Endodermal cell (in vitro differentiated cells): ENCODE data around the gene PTPRN2. TPM values are rescaled to one million over a fixed set of nuclear protein-coding genes. Genes with fewer than 3 reads are reported as not detected.

ENCODE experiments used
- DNase-seq: peaks from one replicate; pipeline ENCODE4 v3.0.0-alpha.2; 2017
- H3K27ac ChIP-seq: 2 replicates; pipeline ENCODE4 v1.5.1; 2013; ENCODE audit warnings: mild to moderate bottlenecking, low read depth, low read length, moderate library complexity
- H3K27me3 ChIP-seq: 2 replicates; pipeline ENCODE4 v1.6.1; 2013; ENCODE audit warnings: mild to moderate bottlenecking, low read length, moderate library complexity; ENCODE audit not compliant: insufficient read depth, control insufficient read depth, poor library complexity, severe bottlenecking
- H3K36me3 ChIP-seq: 2 replicates; pipeline ENCODE4 v1.7.0; 2013; ENCODE audit warnings: mild to moderate bottlenecking, low read length, moderate library complexity; ENCODE audit not compliant: control insufficient read depth, insufficient read depth
- H3K4me1 ChIP-seq: one replicate; pipeline ENCODE4 v1.7.0; 2013; ENCODE audit warnings: low read length; ENCODE audit not compliant: control insufficient read depth, insufficient read depth
- H3K4me3 ChIP-seq: 2 replicates; pipeline ENCODE4 v1.5.1; 2013; ENCODE audit warnings: mild to moderate bottlenecking, low read length, moderate library complexity
- H3K9ac ChIP-seq: 2 replicates; pipeline ENCODE4 v1.6.1; 2013; ENCODE audit warnings: mild to moderate bottlenecking, low read length, moderate library complexity; ENCODE audit not compliant: poor library complexity, severe bottlenecking; ENCODE audit errors: extremely low read depth
- H3K9me3 ChIP-seq: 2 replicates; pipeline ENCODE4 v1.6.1; 2013; ENCODE audit warnings: mild to moderate bottlenecking, low read length, moderate library complexity; ENCODE audit not compliant: control insufficient read depth
- H3K27ac Mint-ChIP-seq: 2 replicates; pipeline ENCODE4 v1.8.0; 2020; ENCODE audit warnings: mixed read lengths
- H3K27me3 Mint-ChIP-seq: 2 replicates; pipeline ENCODE4 v1.8.0; 2021; ENCODE audit warnings: mild to moderate bottlenecking, mixed read lengths; ENCODE audit not compliant: insufficient read depth
- H3K36me3 Mint-ChIP-seq: 2 replicates; pipeline ENCODE4 v1.8.0; 2020; ENCODE audit warnings: low read depth, mixed read lengths
- H3K4me1 Mint-ChIP-seq: 2 replicates; pipeline ENCODE4 v1.8.0; 2020; ENCODE audit warnings: mixed read lengths
- H3K4me3 Mint-ChIP-seq: 2 replicates; pipeline ENCODE4 v1.8.0; 2020; ENCODE audit warnings: mild to moderate bottlenecking, moderate library complexity, mixed read lengths
- H3K9me3 Mint-ChIP-seq: 2 replicates; pipeline ENCODE4 v1.8.0; 2020; ENCODE audit warnings: mild to moderate bottlenecking, mixed read lengths
- WGBS, 2 experiments: methylation state at CpG; one replicate each; pipeline versions ENCODE4 v1.1.5 to v1.1.7; 2013; ENCODE audit warnings: missing lambda C conversion rate in 2 of 2, mixed read lengths in 1 of 2; ENCODE audit not compliant: insufficient coverage in 1 of 2, insufficient read length in 1 of 2; 5-methylcytosine and 5-hydroxymethylcytosine counted together
- total RNA-seq, 2 donors: library from RNA; stranded (reverse); fragmentation: NEBNext Ultra II Directional in 1 of 2; extraction: Animal tissue kit (Norgen Biotek cat#: 25700) in 1 of 2; gene quantifications; 2 replicates in 1 of 2; 3 replicates in 1 of 2; pipeline ENCODE4 v1.2.1, GENCODE V29; 2021
- TF ChIP-seq, protein P1 (sequence below): fragments of 200-600 bp; sonication (generic); conservative IDR thresholded peaks from 2 replicates; pipeline ENCODE4 v1.5.0; 2021; ENCODE audit warnings: antibody characterized with exemption, mild to moderate bottlenecking

PTPRN2 gene
- total RNA-seq, 2 donors from 2014 or later: 0.69 to 1.2 TPM

DNA sequence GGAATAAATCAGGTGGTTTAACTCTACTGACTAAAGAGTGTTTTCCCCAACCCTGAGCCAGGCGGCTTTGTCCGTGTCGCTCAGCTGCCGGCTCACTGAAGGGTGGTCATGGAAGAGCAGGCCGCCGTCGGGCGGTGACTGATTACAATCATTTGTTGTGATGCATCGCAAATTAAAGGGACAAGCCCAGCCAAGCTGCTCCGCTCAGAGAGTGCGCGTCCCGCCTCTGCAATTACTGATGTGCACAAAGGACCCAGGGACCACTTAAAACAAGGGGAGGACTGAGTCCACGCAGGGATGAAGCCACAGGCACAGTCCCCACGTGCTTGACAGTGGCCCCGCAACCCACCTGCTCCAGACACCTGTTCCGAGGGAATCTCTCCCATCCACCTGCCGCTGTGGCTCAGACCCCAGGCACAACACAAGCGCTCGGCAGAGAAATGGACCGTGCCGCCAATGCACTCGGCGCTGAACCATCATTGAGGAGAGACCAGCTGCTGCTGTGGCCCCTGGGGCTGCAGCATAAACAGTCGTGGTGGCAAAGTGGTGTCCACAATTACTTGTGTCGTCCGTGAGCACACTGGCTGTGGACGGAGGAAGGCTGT is 526.5 kb downstream of the PTPRN2 start:
- Histone ChIP-seq H3K4me1 (no peaks in the 10 kb centered on the region), H3K4me3 (no peak overlapping the region), H3K36me3 (no peaks in the 10 kb centered on the region), H3K9ac (no peak overlapping the region), H3K9me3 (peaks cover 70% of the 10 kb centered on the region), H3K27ac (no peak overlapping the region), H3K27me3 (no peaks in the 10 kb centered on the region)
- TF ChIP-seq, protein P1, sequence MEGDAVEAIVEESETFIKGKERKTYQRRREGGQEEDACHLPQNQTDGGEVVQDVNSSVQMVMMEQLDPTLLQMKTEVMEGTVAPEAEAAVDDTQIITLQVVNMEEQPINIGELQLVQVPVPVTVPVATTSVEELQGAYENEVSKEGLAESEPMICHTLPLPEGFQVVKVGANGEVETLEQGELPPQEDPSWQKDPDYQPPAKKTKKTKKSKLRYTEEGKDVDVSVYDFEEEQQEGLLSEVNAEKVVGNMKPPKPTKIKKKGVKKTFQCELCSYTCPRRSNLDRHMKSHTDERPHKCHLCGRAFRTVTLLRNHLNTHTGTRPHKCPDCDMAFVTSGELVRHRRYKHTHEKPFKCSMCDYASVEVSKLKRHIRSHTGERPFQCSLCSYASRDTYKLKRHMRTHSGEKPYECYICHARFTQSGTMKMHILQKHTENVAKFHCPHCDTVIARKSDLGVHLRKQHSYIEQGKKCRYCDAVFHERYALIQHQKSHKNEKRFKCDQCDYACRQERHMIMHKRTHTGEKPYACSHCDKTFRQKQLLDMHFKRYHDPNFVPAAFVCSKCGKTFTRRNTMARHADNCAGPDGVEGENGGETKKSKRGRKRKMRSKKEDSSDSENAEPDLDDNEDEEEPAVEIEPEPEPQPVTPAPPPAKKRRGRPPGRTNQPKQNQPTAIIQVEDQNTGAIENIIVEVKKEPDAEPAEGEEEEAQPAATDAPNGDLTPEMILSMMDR: no peak
- WGBS, 2 experiments: 89 to 93% methylated on average over 23 to 28 of the region's 28 CpGs
- no peak for DNase-seq
- no peak overlapping the region for H3K27ac Mint-ChIP-seq
- H3K9me3 Mint-ChIP-seq: peaks cover 23% of the 10 kb centered on the region
- no peaks in the 10 kb centered on the region for H3K36me3 Mint-ChIP-seq
- H3K4me1 Mint-ChIP-seq: no peaks in the 10 kb centered on the region
- H3K27me3 Mint-ChIP-seq: no peaks in the 10 kb centered on the region
- H3K4me3 Mint-ChIP-seq: no peak overlapping the region

DNA sequence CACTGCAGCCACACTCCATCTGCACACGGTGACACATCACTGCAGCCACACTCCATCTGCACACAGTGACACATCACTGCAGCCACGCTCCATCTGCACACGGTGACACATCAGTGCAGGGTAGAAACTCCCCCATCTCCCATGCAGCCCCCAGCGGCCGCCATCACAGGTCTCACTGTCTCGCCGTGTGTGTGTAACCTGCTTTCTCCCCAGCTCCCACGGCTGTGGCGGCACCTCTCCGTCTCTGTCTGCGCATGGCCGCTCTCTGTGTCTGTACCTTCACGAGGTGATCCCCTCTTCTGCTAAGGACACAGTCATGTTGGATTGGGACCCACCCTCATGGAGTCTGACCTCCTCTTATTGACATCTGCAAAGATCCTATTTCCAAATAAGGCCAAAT is 527.4 kb downstream of the PTPRN2 start:
- H3K4me3 ChIP-seq: no peak overlapping the region
- WGBS, 2 experiments: 87 to 89% methylated on average over 9 to 12 of the region's 13 CpGs
- no peak for DNase-seq
- H3K36me3 ChIP-seq: no peaks in the 10 kb centered on the region
- H3K27ac Mint-ChIP-seq: no peak overlapping the region
- peaks cover 32% of the 10 kb centered on the region for H3K9me3 Mint-ChIP-seq
- H3K4me3 Mint-ChIP-seq: no peak overlapping the region
- TF ChIP-seq, protein P1: no peak
- H3K9me3 ChIP-seq: peaks cover 64% of the 10 kb centered on the region
- H3K4me1 ChIP-seq: no peaks in the 10 kb centered on the region
- no peak overlapping the region for H3K27ac ChIP-seq
- no peaks in the 10 kb centered on the region for H3K27me3 ChIP-seq
- H3K4me1 Mint-ChIP-seq: no peaks in the 10 kb centered on the region
- no peaks in the 10 kb centered on the region for H3K27me3 Mint-ChIP-seq
- no peak overlapping the region for H3K9ac ChIP-seq
- H3K36me3 Mint-ChIP-seq: no peaks in the 10 kb centered on the region

DNA sequence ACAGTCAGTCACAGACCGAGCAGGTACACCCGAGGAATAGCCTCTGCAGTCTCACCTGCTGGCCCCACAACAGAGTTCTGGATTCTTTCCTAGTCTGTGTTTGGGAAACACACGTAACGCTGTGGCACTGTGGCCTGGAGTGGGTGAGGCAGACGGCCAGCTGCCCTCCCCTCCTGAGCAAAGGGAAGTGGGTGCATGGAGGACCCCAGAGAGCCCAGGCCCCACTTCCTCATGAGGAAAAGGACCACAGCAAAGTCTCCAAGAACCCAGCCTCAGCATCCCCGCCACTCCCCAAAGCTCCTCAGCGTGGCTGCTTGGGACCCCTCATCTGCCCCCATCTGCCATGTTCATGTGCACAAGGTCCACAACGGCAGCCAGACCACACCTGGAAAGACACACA is 530.2 kb downstream of the PTPRN2 start:
- H3K27me3 ChIP-seq: no peaks in the 10 kb centered on the region
- H3K36me3 Mint-ChIP-seq: no peaks in the 10 kb centered on the region
- H3K27ac ChIP-seq: no peak overlapping the region
- no peaks in the 10 kb centered on the region for H3K36me3 ChIP-seq
- peaks cover 21% of the 10 kb centered on the region for H3K9me3 Mint-ChIP-seq
- no peak overlapping the region for H3K9ac ChIP-seq
- no peaks in the 10 kb centered on the region for H3K27me3 Mint-ChIP-seq
- 83 to 96% methylated on average over 6 to 8 of the region's 8 CpGs for WGBS, 2 experiments
- TF ChIP-seq, protein P1: no peak
- H3K4me1 Mint-ChIP-seq: no peaks in the 10 kb centered on the region
- H3K4me3 ChIP-seq: peak overlapping the region; percentile 58
- H3K4me3 Mint-ChIP-seq: no peak overlapping the region
- H3K4me1 ChIP-seq: no peaks in the 10 kb centered on the region
- H3K27ac Mint-ChIP-seq: no peak overlapping the region
- H3K9me3 ChIP-seq: peaks cover 67% of the 10 kb centered on the region
- DNase-seq: no peak
